ENCODE measurements around the gene DOLPP1. TPM values are rescaled to one million over a fixed set of nuclear protein-coding genes. Genes with fewer than 3 reads are reported as not detected.

DOLPP1 gene
- polyA plus RNA-seq, 6 donors from 2014 or later: 3.2 to 9.7 (median 6.4) TPM

DNA sequence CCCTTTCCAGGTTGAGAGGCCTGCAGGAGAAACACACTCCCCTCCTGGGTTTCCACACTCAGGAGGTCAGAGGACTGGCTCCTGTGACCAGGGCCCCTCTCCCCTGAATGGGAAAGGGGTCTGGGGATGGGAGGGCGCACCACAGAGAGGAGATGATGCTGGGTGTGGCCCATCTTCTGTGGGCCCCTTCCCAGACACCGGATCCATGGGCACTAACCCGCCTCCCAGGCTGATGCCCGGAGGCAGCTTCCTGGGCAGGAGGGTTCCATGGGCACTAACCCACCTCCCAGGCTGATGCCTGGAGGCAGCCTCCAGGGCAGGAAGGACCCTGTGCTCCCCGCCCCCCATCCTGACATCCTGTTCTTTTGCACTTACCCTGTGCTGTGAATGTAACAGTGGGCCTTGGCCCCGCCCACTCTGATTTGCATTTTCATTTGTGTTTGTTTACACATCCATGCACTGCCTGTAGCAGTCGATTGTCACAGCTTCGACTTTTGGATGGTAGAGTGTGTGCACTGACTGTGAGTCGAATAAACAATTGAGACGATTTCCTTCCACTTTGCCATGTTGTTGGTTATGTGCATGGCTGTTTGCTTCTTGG is 9.3 kb upstream of the DOLPP1 start:
- no peak overlapping the region for H3K4me3 Mint-ChIP-seq
- no peak overlapping the region for H3K27ac Mint-ChIP-seq
- no peaks in the 10 kb centered on the region for H3K27me3 Mint-ChIP-seq
- no peaks in the 10 kb centered on the region for H3K36me3 Mint-ChIP-seq
- DNase-seq (no peak), ATAC-seq (ENCODE audit: low read depth in 2 of 2) (no peak)
- H3K9me3 Mint-ChIP-seq: no peaks in the 10 kb centered on the region
- peaks cover 19 to 38% (median 31%) of the 10 kb centered on the region in 3 donors for H3K4me1 Mint-ChIP-seq

DNA sequence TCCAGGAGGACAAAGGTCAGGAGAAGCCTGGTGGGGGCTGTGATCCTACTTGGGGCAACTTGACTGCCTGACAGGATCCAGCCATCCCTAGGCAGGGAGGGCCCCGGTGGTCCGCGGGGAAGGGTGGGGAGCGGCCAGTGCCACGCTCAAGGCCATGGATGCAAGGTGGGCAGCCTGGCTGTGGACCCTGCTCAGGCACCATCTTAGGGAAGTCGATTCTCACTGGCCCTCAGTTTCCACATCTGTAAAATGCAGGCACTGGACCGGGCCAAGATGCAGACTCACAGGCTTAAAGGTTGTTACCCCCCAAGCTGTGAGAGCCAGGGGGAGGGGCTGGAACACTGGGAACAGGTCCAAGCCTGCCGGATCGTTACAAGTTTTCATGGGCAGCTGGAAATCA is 8.7 kb upstream of the DOLPP1 start:
- Mint-ChIP-seq H3K4me1 (peaks cover 19 to 38% (median 31%) of the 10 kb centered on the region in 3 donors), H3K9me3 (no peaks in the 10 kb centered on the region), H3K4me3 (no peak overlapping the region), H3K27ac (no peak overlapping the region), H3K36me3 (no peaks in the 10 kb centered on the region), H3K27me3 (no peaks in the 10 kb centered on the region)
- no peak for DNase-seq
- no peak for ATAC-seq (ENCODE audit: low read depth in 2 of 2)

DNA sequence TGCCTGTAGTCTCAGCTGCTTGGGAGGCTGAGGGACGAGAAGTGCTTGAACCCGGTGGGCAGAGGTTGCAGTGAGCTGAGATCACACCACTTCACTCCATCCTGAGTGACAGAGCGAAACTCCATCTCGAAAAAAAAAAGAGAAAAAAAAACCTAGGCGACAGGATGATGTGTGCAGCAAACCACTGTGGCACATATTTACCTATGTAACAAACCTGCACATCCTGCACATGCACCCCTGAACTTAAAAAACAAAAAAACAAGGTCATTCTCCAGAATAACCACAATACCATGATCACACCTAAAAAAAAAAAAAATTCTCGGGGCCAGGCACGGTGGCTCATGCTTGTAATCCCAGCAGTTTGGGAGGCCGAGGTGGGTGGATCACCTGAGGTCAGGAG is 7.5 kb upstream of the DOLPP1 start:
- ATAC-seq (ENCODE audit: low read depth in 2 of 2) (no peak), DNase-seq (no peak)
- no peak overlapping the region for H3K4me3 Mint-ChIP-seq
- H3K36me3 Mint-ChIP-seq: no peaks in the 10 kb centered on the region
- H3K27ac Mint-ChIP-seq: no peak overlapping the region
- peaks cover 15 to 34% (median 26%) of the 10 kb centered on the region in 3 donors for H3K4me1 Mint-ChIP-seq
- no peaks in the 10 kb centered on the region for H3K9me3 Mint-ChIP-seq
- no peaks in the 10 kb centered on the region for H3K27me3 Mint-ChIP-seq

DNA sequence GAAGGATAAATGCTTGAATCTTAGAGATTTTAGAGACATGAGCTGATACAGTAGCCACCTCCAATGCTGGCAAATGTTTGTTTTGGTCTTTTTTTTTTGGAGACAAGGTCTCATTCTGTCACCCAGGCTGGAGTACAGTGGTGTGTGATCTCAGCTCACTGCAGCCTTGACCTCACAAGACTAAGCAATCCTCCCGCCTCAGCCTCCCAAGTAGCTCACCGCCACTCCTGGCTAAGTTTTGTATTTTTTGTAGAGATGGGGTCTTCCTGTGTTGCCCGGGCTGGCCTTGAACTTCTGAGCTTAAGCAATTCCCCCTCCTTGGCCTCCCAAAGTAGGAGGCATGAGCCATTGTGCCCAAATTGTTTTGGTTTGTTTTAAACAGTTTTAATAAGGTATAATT is 6.8 kb upstream of the DOLPP1 start:
- H3K4me1 Mint-ChIP-seq: peaks cover 9 to 27% (median 19%) of the 10 kb centered on the region in 3 donors
- H3K27me3 Mint-ChIP-seq: no peaks in the 10 kb centered on the region
- DNase-seq (no peak), ATAC-seq (ENCODE audit: low read depth in 2 of 2) (no peak)
- no peaks in the 10 kb centered on the region for H3K36me3 Mint-ChIP-seq
- H3K27ac Mint-ChIP-seq: no peak overlapping the region
- no peak overlapping the region for H3K4me3 Mint-ChIP-seq
- no peaks in the 10 kb centered on the region for H3K9me3 Mint-ChIP-seq

DNA sequence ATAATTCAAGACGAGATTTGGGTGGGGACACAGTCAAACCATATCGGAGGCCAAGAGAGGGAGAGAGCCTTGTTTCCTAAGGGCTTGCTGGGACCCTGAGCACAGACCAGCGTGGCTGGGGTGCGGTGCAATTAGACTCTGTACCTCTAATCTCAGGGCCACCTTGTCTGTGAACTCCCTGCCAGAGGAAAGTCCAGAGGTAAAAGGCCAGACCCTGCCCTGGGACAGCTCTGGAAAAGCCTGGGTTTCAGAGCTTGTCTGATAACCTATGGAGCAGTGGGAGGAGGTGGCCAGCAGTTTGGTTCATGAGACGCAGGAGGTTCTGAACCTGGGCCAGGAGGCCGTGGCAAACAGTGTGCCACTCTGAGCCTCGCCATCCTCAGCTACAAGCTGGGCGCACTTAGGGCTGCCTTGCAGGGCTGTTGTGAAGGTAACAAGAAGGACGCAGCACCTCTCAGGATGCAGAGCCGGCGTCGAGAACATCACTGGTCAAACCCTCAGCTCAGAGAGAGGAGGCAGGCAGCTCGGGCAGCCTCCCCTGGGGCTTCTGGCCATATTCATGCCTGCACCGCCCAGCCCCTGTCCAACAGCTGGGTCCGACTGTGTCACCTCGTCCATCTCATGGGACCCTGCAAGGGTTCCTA is 4.8 kb upstream of the DOLPP1 start:
- H3K4me3 Mint-ChIP-seq: peak overlapping the region in 1 of 8 donors; percentile 51
- H3K4me1 Mint-ChIP-seq: peaks cover 0 to 21% (median 10%) of the 10 kb centered on the region in 3 donors
- H3K9me3 Mint-ChIP-seq: no peaks in the 10 kb centered on the region
- ATAC-seq (ENCODE audit: low read depth in 2 of 2) (no peak), DNase-seq (no peak)
- H3K36me3 Mint-ChIP-seq: no peaks in the 10 kb centered on the region
- peak overlapping the region in 2 of 6 donors; percentile 24 to 76 for H3K27ac Mint-ChIP-seq
- H3K27me3 Mint-ChIP-seq: no peaks in the 10 kb centered on the region

DNA sequence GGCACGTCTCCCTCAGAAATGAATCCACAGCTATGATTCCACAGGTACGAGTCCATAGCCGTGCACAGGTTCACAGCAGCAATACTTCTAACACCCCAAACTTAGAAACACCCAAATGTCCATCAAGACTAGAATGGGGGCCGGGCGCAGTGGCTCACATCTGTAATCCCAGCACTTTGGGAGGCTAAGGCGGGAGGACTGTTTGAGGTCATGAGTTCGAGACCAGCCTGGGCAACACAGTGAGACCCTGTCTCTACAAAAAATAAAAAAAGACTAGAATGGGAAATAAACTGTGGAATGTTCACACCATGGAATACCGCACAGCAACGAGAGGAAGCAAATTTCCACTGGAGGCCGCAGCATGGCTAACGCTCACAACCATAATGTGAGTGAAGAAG is 4.3 kb upstream of the DOLPP1 start:
- Mint-ChIP-seq H3K4me1 (peaks cover 0 to 19% (median 10%) of the 10 kb centered on the region in 3 donors), H3K36me3 (no peaks in the 10 kb centered on the region), H3K9me3 (no peaks in the 10 kb centered on the region), H3K27me3 (no peaks in the 10 kb centered on the region), H3K4me3 (peak overlapping the region in 2 of 8 donors; percentile 18 to 51), H3K27ac (no peak overlapping the region)
- no peak for ATAC-seq (ENCODE audit: low read depth in 2 of 2)
- no peak for DNase-seq

DNA sequence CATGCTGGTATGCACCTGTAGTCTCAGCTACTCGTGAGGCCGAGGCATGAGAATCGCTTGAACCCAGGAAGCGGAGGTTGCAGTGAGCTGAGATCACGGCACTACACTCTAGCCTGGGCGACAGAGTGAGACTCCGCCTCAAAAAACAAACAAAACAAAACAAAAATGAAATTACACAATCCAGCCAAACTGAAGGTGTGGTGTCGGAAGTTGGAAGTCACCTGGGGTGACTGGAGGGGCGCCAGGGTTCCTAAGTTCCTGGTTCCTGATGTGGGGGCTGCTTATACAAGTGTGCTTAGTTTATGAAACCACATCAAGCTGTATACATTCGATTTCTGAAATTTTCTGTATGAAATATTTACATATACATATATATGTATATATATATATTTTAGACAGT is 3.7 kb upstream of the DOLPP1 start:
- Mint-ChIP-seq H3K27me3 (no peaks in the 10 kb centered on the region), H3K4me3 (peak overlapping the region in 1 of 8 donors; percentile 44), H3K9me3 (no peaks in the 10 kb centered on the region), H3K27ac (no peak overlapping the region), H3K4me1 (peaks cover 0 to 21% (median 10%) of the 10 kb centered on the region in 3 donors), H3K36me3 (no peaks in the 10 kb centered on the region)
- no peak for DNase-seq
- ATAC-seq (ENCODE audit: low read depth in 2 of 2): no peak

DNA sequence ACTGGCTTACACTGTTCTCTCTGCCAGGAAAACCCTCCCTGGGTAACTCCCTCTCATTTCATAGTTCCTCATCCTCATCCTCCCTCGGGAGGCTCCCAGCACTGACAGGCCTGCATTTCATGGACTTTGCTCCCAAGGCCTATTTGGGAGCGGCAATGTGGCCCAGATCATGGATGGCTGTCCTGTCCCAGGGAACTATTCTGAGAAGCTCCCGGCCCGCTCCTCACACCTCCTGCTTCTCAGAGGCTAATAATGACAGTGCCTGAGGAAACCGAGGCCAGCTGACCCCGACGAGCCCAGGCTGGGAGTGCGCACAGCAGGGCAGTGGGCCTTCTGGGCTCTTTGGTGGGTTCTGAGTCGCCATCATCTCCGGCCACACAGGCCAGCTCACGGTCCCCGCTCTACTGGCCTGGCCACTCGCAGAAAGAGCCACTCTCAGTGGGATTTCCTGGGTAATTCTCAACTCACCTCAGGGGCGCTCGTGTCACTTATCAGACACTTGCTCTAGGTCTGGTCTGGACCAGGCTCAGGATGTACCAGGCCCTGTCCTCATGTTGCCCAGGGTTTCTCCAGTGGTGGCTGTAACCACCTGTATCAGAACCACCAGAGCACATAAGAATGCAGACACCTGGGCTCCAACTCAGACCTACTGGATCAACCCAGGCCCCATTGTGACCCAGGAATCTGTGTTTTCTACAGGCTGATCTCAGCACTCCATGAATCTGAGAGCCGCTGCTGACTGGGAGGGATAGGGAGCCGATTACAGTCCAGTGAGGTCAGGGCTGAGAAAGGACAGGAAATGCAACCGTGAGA is 2.0 kb upstream of the DOLPP1 start:
- Mint-ChIP-seq H3K4me1 (peaks cover 5 to 24% (median 18%) of the 10 kb centered on the region in 3 donors), H3K9me3 (no peaks in the 10 kb centered on the region), H3K27me3 (no peaks in the 10 kb centered on the region), H3K27ac (peak overlapping the region in 2 of 6 donors; percentile 14 to 83), H3K4me3 (peak overlapping the region; percentile 49 to 94 (median 91)), H3K36me3 (no peaks in the 10 kb centered on the region)
- DNase-seq (no peak), ATAC-seq (ENCODE audit: low read depth in 2 of 2) (no peak)

DNA sequence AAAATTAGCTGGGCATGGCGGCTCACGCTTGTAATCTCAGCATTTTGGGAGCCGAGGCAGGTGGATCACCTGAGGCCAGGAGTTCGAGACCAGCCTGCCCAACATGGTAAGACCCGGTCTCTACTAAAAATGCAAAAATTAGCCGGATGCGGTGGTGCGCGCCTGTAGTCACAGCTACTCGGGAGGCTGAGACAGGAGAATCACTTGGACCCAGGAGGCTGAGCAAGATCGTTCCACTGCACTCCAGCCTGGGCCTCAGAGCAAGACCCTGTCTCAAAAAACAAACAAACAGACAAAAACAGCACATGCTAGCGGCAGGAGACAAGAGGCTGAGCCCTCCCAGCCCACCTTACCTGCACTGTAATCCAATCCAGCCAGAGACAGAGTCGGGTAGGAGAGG is 1.1 kb upstream of the DOLPP1 start:
- H3K36me3 Mint-ChIP-seq: no peaks in the 10 kb centered on the region
- H3K27ac Mint-ChIP-seq: peak overlapping the region in 2 of 6 donors; percentile 85 to 89
- no peaks in the 10 kb centered on the region for H3K27me3 Mint-ChIP-seq
- no peaks in the 10 kb centered on the region for H3K9me3 Mint-ChIP-seq
- H3K4me3 Mint-ChIP-seq: peak overlapping the region; percentile 90 to 97 (median 94)
- ATAC-seq (ENCODE audit: low read depth in 2 of 2): no peak
- peaks cover 5 to 24% (median 18%) of the 10 kb centered on the region in 3 donors for H3K4me1 Mint-ChIP-seq
- no peak for DNase-seq

DNA sequence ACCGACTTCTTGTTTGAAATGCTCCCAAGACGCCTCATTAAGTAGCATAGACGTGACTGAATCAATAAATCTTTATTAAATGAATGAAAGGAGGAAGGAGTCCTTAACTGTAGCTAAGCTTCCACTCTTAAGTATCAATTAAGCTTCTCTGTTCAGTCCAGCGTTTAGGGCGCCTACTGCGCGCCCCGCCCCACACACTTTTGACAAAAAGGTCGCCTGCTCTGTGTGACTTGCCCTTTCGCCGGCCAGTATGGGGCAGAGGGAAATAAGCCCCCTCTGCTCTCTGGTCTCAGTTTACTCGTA is 662 bp upstream of the DOLPP1 start:
- H3K4me1 Mint-ChIP-seq: peaks cover 5 to 24% (median 18%) of the 10 kb centered on the region in 3 donors
- no peaks in the 10 kb centered on the region for H3K36me3 Mint-ChIP-seq
- peak overlapping the region in 3 of 6 donors; percentile 66 to 89 (median 85) for H3K27ac Mint-ChIP-seq
- H3K9me3 Mint-ChIP-seq: no peaks in the 10 kb centered on the region
- peak overlapping the region; percentile 90 to 97 (median 94) for H3K4me3 Mint-ChIP-seq
- H3K27me3 Mint-ChIP-seq: no peaks in the 10 kb centered on the region
- ATAC-seq (ENCODE audit: low read depth in 2 of 2) (no peak), DNase-seq (no peak)

DNA sequence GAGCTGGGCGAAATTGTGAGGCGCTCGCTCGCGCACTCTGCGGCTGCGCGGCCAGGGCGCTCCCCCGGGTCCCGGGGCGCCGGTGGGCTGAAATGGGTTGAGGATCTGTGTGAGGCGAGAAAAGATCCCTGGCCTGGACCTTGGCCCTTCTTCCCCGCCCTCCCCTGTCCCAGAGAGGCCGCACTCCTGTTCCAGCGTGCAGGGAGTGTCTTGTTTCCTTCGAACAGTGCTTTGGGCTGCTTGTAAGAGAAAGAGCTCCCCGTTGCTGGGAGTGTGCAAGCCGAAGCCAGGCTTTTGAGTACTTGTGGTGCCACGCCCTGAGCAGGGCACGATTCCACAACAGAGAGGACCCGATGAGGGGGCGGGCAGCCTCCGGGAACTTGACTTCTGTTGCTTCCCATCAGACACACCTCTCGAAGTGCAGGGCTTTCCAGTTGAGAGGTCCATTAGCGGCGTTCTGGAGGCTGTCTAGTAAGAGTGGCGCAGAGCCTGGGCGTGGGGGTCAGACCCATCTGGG is 535 bp downstream of the DOLPP1 start:
- DNase-seq (no peak), ATAC-seq (ENCODE audit: low read depth in 2 of 2) (no peak)
- Mint-ChIP-seq H3K27ac (peak overlapping the region in 4 of 6 donors; percentile 7 to 88 (median 84)), H3K36me3 (no peaks in the 10 kb centered on the region), H3K9me3 (no peaks in the 10 kb centered on the region), H3K4me1 (peaks cover 5 to 24% (median 18%) of the 10 kb centered on the region in 3 donors), H3K27me3 (no peaks in the 10 kb centered on the region), H3K4me3 (peak overlapping the region; percentile 90 to 97 (median 94))

DNA sequence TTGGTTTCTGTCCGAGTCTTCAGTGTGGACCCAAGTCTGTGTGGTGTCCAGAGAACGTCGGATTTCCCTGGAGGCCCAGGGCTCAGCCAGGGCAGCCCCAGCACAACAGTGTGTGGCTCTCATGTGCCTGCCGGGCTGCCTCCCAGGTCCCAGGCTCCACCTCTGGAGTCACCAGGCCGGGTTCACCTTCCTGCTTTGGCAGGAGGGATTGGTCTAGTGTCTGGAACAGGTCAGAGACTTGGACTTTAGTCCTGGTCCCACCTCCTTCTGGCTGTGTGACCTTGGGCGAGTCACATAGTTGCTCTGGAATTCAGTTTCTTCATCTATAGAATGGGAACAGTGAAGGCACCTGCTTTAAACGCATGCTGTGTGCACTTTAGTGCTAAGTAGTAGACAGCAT is 3.2 kb downstream of the DOLPP1 start:
- Mint-ChIP-seq H3K36me3 (no peaks in the 10 kb centered on the region), H3K27ac (no peak overlapping the region)

DNA sequence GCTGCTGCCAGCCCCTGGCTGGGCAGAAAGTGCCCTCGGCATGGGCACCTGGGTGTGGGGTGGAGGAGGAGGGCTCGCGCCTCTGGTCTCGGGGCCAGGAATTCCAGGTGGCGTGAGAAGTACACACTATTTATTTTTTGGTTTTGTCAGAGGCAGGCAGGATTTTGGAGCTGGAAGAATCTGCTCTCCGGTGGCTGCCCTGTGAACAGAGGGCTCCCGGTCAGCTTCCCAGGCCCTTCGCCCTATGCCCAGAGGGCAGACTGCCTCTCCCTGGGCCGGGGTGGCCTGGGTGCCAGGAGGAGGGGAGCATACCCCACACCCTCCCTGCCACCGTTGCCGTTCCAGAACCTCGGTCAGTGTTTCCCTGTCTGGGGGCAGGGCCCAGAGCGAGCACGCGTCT is 8.3 kb downstream of the DOLPP1 start:
- Mint-ChIP-seq H3K27ac (no peak overlapping the region), H3K27me3 (no peaks in the 10 kb centered on the region)

More for the DNA sequence above, 3.2 kb downstream of the DOLPP1 start:
- no peaks in the 10 kb centered on the region for H3K27me3 Mint-ChIP-seq
- ATAC-seq (ENCODE audit: low read depth in 2 of 2): no peak
- peaks cover 5 to 24% (median 18%) of the 10 kb centered on the region in 3 donors for H3K4me1 Mint-ChIP-seq
- H3K9me3 Mint-ChIP-seq: no peaks in the 10 kb centered on the region
- peak overlapping the region in 3 of 8 donors; percentile 15 to 30 (median 27) for H3K4me3 Mint-ChIP-seq
- DNase-seq: no peak

More for the DNA sequence above, 8.3 kb downstream of the DOLPP1 start:
- Mint-ChIP-seq H3K4me3 (no peak overlapping the region), H3K4me1 (no peaks in the 10 kb centered on the region), H3K36me3 (peaks cover 0 to 10% of the 10 kb centered on the region in 2 donors), H3K9me3 (no peaks in the 10 kb centered on the region)
- ATAC-seq (ENCODE audit: low read depth in 2 of 2) (no peak), DNase-seq (no peak)
